ENCODE results near the gene RIT1.

DNA sequence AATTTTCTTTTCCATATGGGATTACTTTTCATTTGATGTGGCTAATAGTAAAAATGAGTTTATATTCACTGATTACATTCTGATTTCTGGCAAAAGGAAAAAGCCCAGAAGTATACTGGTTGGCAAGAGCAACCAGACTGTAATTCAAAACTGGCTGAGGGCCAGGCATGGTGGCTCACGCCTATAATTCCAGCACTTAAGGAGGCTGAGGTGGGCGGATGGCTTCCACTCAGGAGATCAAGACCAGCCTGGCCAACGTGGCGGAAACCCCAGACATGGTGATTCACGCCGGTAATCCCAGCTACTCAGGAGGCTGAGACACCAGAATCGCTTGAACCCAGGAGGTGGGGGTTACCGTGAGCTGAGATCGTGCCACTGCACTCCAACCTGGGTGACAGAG lies 37.3 kb downstream of the RIT1 start:
- TF ChIP-seq, protein P1, sequence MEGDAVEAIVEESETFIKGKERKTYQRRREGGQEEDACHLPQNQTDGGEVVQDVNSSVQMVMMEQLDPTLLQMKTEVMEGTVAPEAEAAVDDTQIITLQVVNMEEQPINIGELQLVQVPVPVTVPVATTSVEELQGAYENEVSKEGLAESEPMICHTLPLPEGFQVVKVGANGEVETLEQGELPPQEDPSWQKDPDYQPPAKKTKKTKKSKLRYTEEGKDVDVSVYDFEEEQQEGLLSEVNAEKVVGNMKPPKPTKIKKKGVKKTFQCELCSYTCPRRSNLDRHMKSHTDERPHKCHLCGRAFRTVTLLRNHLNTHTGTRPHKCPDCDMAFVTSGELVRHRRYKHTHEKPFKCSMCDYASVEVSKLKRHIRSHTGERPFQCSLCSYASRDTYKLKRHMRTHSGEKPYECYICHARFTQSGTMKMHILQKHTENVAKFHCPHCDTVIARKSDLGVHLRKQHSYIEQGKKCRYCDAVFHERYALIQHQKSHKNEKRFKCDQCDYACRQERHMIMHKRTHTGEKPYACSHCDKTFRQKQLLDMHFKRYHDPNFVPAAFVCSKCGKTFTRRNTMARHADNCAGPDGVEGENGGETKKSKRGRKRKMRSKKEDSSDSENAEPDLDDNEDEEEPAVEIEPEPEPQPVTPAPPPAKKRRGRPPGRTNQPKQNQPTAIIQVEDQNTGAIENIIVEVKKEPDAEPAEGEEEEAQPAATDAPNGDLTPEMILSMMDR (IDR thresholded peaks at IDR 0.05 in 4 of 5, conservative IDR thresholded peaks at IDR 0.05 in 1 of 5): no peak
- no peak for TF ChIP-seq POLR2A (IDR thresholded peaks at IDR 0.05)
